Measurements from ENCODE around the gene AP3S1.

DNA sequence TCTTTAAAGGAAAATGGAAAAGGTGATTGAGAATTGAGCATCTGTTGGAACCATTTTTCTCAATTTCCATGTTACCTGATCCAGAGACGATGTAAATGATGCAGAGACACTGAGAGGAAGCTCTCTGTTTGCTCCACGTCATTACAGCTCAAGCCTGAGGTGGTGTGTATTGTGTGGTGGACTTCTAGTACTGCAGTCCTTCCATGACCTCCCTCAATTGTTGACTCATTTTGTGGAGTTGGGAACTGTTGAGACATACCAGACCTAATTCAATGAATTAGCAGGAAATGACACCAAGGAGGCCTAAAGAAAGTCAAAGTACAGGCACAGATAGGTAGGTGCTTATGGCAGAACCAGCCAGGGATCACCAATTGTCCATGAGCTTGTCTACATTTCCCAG lies 104.9 kb downstream of the AP3S1 start:
- TF ChIP-seq, protein P1, sequence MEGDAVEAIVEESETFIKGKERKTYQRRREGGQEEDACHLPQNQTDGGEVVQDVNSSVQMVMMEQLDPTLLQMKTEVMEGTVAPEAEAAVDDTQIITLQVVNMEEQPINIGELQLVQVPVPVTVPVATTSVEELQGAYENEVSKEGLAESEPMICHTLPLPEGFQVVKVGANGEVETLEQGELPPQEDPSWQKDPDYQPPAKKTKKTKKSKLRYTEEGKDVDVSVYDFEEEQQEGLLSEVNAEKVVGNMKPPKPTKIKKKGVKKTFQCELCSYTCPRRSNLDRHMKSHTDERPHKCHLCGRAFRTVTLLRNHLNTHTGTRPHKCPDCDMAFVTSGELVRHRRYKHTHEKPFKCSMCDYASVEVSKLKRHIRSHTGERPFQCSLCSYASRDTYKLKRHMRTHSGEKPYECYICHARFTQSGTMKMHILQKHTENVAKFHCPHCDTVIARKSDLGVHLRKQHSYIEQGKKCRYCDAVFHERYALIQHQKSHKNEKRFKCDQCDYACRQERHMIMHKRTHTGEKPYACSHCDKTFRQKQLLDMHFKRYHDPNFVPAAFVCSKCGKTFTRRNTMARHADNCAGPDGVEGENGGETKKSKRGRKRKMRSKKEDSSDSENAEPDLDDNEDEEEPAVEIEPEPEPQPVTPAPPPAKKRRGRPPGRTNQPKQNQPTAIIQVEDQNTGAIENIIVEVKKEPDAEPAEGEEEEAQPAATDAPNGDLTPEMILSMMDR (IDR thresholded peaks at IDR 0.05): no peak
- TF ChIP-seq POLR2A (IDR thresholded peaks at IDR 0.05): no peak

Data from right lobe of liver (tissue), 4 donors.